HEK293T (cell line): ENCODE measurements around the gene SLC17A2.

Source experiments
- BHLHE40 ChIP-seq: fragments of 450-650 bp; IDR thresholded peaks from 2 replicates; pipeline ENCODE4 v1.6.1; 2016; ENCODE audit warnings: mild to moderate bottlenecking, moderate library complexity, borderline replicate concordance
- CTBP1 ChIP-seq: fragments of 450-650 bp; IDR thresholded peaks from 2 replicates; pipeline ENCODE4 v1.6.1; 2016; ENCODE audit warnings: borderline replicate concordance
- FOXA1 ChIP-seq: fragments of 450-650 bp; IDR thresholded peaks from 2 replicates; pipeline ENCODE4 v1.6.1; 2016; ENCODE audit warnings: mild to moderate bottlenecking
- FOXK2 ChIP-seq: fragments of 450-650 bp; IDR thresholded peaks from 2 replicates; pipeline ENCODE4 v1.6.1; 2016; ENCODE audit warnings: mild to moderate bottlenecking
- FOXM1 ChIP-seq: fragments of 450-650 bp; IDR thresholded peaks from 2 replicates; pipeline ENCODE4 v1.6.1; 2017; ENCODE audit warnings: mild to moderate bottlenecking, borderline replicate concordance
- LEF1 ChIP-seq: fragments of 450-650 bp; IDR thresholded peaks from 2 replicates; pipeline ENCODE4 v1.6.1; 2017; ENCODE audit warnings: mild to moderate bottlenecking, borderline replicate concordance

- TF ChIP-seq BHLHE40 (no peak), LEF1 (no peak), FOXM1 (no peak), FOXA1 (no peak), CTBP1 (no peak), FOXK2 (no peak)
Observed at GRCh38 chr6:25963426-25964123, 33.1 kb upstream of the SLC17A2 start.
